Activated CD8-positive, alpha-beta T cell treated with anti-CD3 and anti-CD28 coated beads, Interleukin-2, amount 10 ng/mL, durations not matched to agents 7 days and 5 days (primary cell): ENCODE results near the gene CXorf65. TPM values are rescaled to one million over a fixed set of nuclear protein-coding genes. Genes with fewer than 3 reads are reported as not detected.

Experiments
- ATAC-seq: fragments of 150-1000 bp; cut with Tn5 transposase; one replicate; pipeline ENCODE4 v1.10.0; 2021; ENCODE audit warnings: moderate library complexity
- CTCF ChIA-PET: fragments of 350-600 bp; sonication (Branson Sonifier 250); formaldehyde crosslinking; loops from one replicate; lab custom pipeline; 2021; ENCODE audit warnings: antibody characterized with exemption; lab: Charles Lee
- POLR2A ChIA-PET: fragments of 350-600 bp; sonication (Branson Sonifier 250); formaldehyde crosslinking; loops from one replicate; lab custom pipeline; 2021; ENCODE audit warnings: antibody characterized with exemption; lab: Charles Lee
- DNase-seq: peaks from one replicate; pipeline ENCODE4 v3.0.0-alpha.2; 2020
- H3K27ac Mint-ChIP-seq: one replicate; pipeline ENCODE4 v1.8.0; 2021; ENCODE audit warnings: mild to moderate bottlenecking, mixed read lengths
- H3K27me3 Mint-ChIP-seq: one replicate; pipeline ENCODE4 v1.8.0; 2021; ENCODE audit warnings: low read depth, mixed read lengths
- H3K36me3 Mint-ChIP-seq: one replicate; pipeline ENCODE4 v1.8.0; 2021; ENCODE audit warnings: low read depth, mixed read lengths
- H3K4me1 Mint-ChIP-seq: one replicate; pipeline ENCODE4 v1.8.0; 2021; ENCODE audit warnings: low read depth, mixed read lengths
- H3K4me3 Mint-ChIP-seq: one replicate; pipeline ENCODE4 v1.8.0; 2021; ENCODE audit warnings: mild to moderate bottlenecking, mixed read lengths
- H3K9me3 Mint-ChIP-seq: one replicate; pipeline ENCODE4 v1.8.0; 2022; ENCODE audit warnings: mixed read lengths; ENCODE audit not compliant: insufficient read depth
- total RNA-seq, 2 experiments: library from RNA; stranded (reverse); gene quantifications; one replicate each; pipeline ENCODE4 v1.2.3, GENCODE V29; 2021

Gene CXorf65
- total RNA-seq, 2 experiments from 2014 or later: 12.7 to 17.6 TPM

GRCh38 chrX:71128166-71128833, 21.8 kb upstream of the CXorf65 start:
- Mint-ChIP-seq H3K27me3 (no peaks in the 10 kb centered on the region), H3K36me3 (peaks cover 62% of the 10 kb centered on the region), H3K9me3 (no peaks in the 10 kb centered on the region), H3K4me1 (peaks cover 22% of the 10 kb centered on the region), H3K27ac (peak overlapping the region; percentile 37), H3K4me3 (no peak overlapping the region)
- ChIA-PET POLR2A (interaction anchor here (0.7 to 2.4 kb wide), 5 partner anchors 11 to 32 kb away, joined by 3 to 12 read pairs (median 3); partner anchors contain the start of gene MED12), CTCF (interaction anchor here (0.7 to 5.4 kb wide), 9 partner anchors 9 to 54 kb away, joined by 3 to 90 read pairs (median 5); partner anchors contain the start of genes CXorf65, IL2RG and MED12)
- DNase-seq (no peak), ATAC-seq (no peak)

- no peak for ATAC-seq
- no peaks in the 10 kb centered on the region for H3K9me3 Mint-ChIP-seq
Observed at GRCh38 chrX:71118985-71119535, 12.5 kb upstream of the CXorf65 start.

GRCh38 chrX:71118032-71118984, 11.8 kb upstream of the CXorf65 start, which contains the start of gene MED12:
MED12 (plus strand) TSS chrX:71118596; CDS start chrX:71118755, 159 bp downstream.
- CTCF ChIA-PET: interaction anchor here (0.8 to 3.7 kb wide), 10 partner anchors 8 to 165 kb away, joined by 3 to 40 read pairs (median 4); partner anchors contain the start of gene NONO

More at GRCh38 chrX:71118985-71119535, 12.5 kb upstream of the CXorf65 start:
- peaks cover 35% of the 10 kb centered on the region for H3K36me3 Mint-ChIP-seq
- no peak for DNase-seq
- peaks cover 27% of the 10 kb centered on the region for H3K4me1 Mint-ChIP-seq
- H3K27me3 Mint-ChIP-seq: no peaks in the 10 kb centered on the region
- peak overlapping the region; percentile 77 for H3K4me3 Mint-ChIP-seq
- H3K27ac Mint-ChIP-seq: peak overlapping the region; percentile 84
- CTCF ChIA-PET: interaction anchor here (1.0 to 3.7 kb wide), 6 partner anchors 9 to 149 kb away, joined by 3 to 40 read pairs (median 7); no protein-coding TSS in a partner anchor
- POLR2A ChIA-PET: interaction anchor here (0.7 to 4.5 kb wide), 16 partner anchors 9 to 553 kb away, joined by 3 to 58 read pairs (median 6); partner anchors contain the start of genes CXorf65, FOXO4, NONO and TAF1

GRCh38 chrX:71117358-71117757, 10.8 kb upstream of the CXorf65 start:
- Mint-ChIP-seq H3K36me3 (peaks cover 24% of the 10 kb centered on the region), H3K27me3 (no peaks in the 10 kb centered on the region), H3K4me1 (peaks cover 35% of the 10 kb centered on the region), H3K9me3 (no peaks in the 10 kb centered on the region), H3K27ac (no peak overlapping the region), H3K4me3 (no peak overlapping the region)
- ChIA-PET POLR2A (interaction anchor here (0.6 to 4.5 kb wide), 8 partner anchors 9 to 984 kb away, joined by 3 to 58 read pairs (median 10); partner anchors contain the start of genes CXorf65 and TAF1), CTCF (interaction anchor here (1.0 to 3.7 kb wide), 7 partner anchors 10 to 148 kb away, joined by 3 to 40 read pairs (median 5); no protein-coding TSS in a partner anchor)
- no peak for DNase-seq
- no peak for ATAC-seq

More at GRCh38 chrX:71118032-71118984, 11.8 kb upstream of the CXorf65 start, which contains the start of gene MED12:
- no peaks in the 10 kb centered on the region for H3K9me3 Mint-ChIP-seq
- peak within 1 kb of the TSS; percentile 84 for H3K27ac Mint-ChIP-seq
- POLR2A ChIA-PET: interaction anchor here (0.6 to 4.5 kb wide), 16 partner anchors 9 to 985 kb away, joined by 3 to 58 read pairs (median 6); partner anchors contain the start of genes CXorf65, FOXO4, NONO and TAF1
- H3K27me3 Mint-ChIP-seq: no peaks in the 10 kb centered on the region
- DNase-seq: peak; percentile 86
- H3K36me3 Mint-ChIP-seq: peaks cover 32% of the 10 kb centered on the region
- ATAC-seq: peak; percentile 98
- H3K4me3 Mint-ChIP-seq: peak within 1 kb of the TSS; percentile 77
- peaks cover 30% of the 10 kb centered on the region for H3K4me1 Mint-ChIP-seq

- peak overlapping the region; percentile 98 for H3K27ac Mint-ChIP-seq
- ChIA-PET CTCF (interaction anchor here (0.7 to 2.8 kb wide), 6 partner anchors 9 to 142 kb away, joined by 3 to 28 read pairs (median 6); no protein-coding TSS in a partner anchor), POLR2A (interaction anchor here (0.8 to 4.8 kb wide), 16 partner anchors 10 to 255 kb away, joined by 3 to 89 read pairs (median 6); partner anchors contain the start of genes FOXO4, NONO, SNX12 and TAF1)
- DNase-seq (peak; percentile 31), ATAC-seq (peak; percentile 31)
- no peaks in the 10 kb centered on the region for H3K9me3 Mint-ChIP-seq
- peaks cover 45% of the 10 kb centered on the region for H3K36me3 Mint-ChIP-seq
- H3K4me3 Mint-ChIP-seq: peak overlapping the region; percentile 94
- H3K4me1 Mint-ChIP-seq: peaks cover 37% of the 10 kb centered on the region
- no peaks in the 10 kb centered on the region for H3K27me3 Mint-ChIP-seq
Observed at GRCh38 chrX:71111921-71112431, 5.4 kb upstream of the CXorf65 start.

GRCh38 chrX:71111141-71111843, 4.8 kb upstream of the CXorf65 start, which contains the start of gene IL2RG:
IL2RG (minus strand) TSS chrX:71111577; CDS start chrX:71111539, 38 bp downstream.
- peaks cover 42% of the 10 kb centered on the region for H3K4me1 Mint-ChIP-seq

GRCh38 chrX:71109051-71109450, 2.5 kb upstream of the CXorf65 start:
- H3K4me3 Mint-ChIP-seq: peak overlapping the region; percentile 94
- H3K9me3 Mint-ChIP-seq: no peaks in the 10 kb centered on the region
- ATAC-seq (no peak), DNase-seq (peak; percentile 40)
- peak overlapping the region; percentile 98 for H3K27ac Mint-ChIP-seq
- H3K36me3 Mint-ChIP-seq: peaks cover 65% of the 10 kb centered on the region
- peaks cover 55% of the 10 kb centered on the region for H3K4me1 Mint-ChIP-seq
- POLR2A ChIA-PET: interaction anchor here (1.3 to 1.8 kb wide), 4 partner anchors 9 to 12 kb away, joined by 4 to 13 read pairs (median 4); partner anchors contain the start of gene MED12
- no peaks in the 10 kb centered on the region for H3K27me3 Mint-ChIP-seq
- CTCF ChIA-PET: no interaction called here

More at GRCh38 chrX:71111141-71111843, 4.8 kb upstream of the CXorf65 start, which contains the start of gene IL2RG:
- H3K27me3 Mint-ChIP-seq: no peaks in the 10 kb centered on the region
- ChIA-PET POLR2A (interaction anchor here (0.7 to 4.8 kb wide), 17 partner anchors 10 to 255 kb away, joined by 3 to 89 read pairs (median 5); partner anchors contain the start of genes FOXO4, NONO, SNX12 and TAF1), CTCF (interaction anchor here (0.7 to 2.8 kb wide), 6 partner anchors 8 to 141 kb away, joined by 3 to 28 read pairs (median 6); no protein-coding TSS in a partner anchor)
- peak; percentile 80 for ATAC-seq
- peaks cover 49% of the 10 kb centered on the region for H3K36me3 Mint-ChIP-seq
- H3K4me3 Mint-ChIP-seq: peak within 1 kb of the TSS; percentile 94
- peak within 1 kb of the TSS; percentile 98 for H3K27ac Mint-ChIP-seq
- H3K9me3 Mint-ChIP-seq: no peaks in the 10 kb centered on the region
- peak; percentile 86 for DNase-seq

GRCh38 chrX:71107762-71108360, 1.3 kb upstream of the CXorf65 start:
- Mint-ChIP-seq H3K4me3 (peak overlapping the region; percentile 94), H3K4me1 (peaks cover 62% of the 10 kb centered on the region), H3K27ac (peak overlapping the region; percentile 98), H3K36me3 (peaks cover 70% of the 10 kb centered on the region), H3K9me3 (no peaks in the 10 kb centered on the region), H3K27me3 (no peaks in the 10 kb centered on the region)
- DNase-seq (peak; percentile 76), ATAC-seq (peak; percentile 12)
- CTCF ChIA-PET: no interaction called here
- POLR2A ChIA-PET: interaction anchor here (1.4 to 1.8 kb wide), 3 partner anchors 8 to 11 kb away, joined by 4 to 13 read pairs (median 4); partner anchors contain the start of gene MED12

GRCh38 chrX:71107245-71107644, 705 bp upstream of the CXorf65 start:
- Mint-ChIP-seq H3K4me1 (peaks cover 62% of the 10 kb centered on the region), H3K4me3 (peak overlapping the region; percentile 94), H3K27ac (peak overlapping the region; percentile 98), H3K9me3 (no peaks in the 10 kb centered on the region), H3K27me3 (no peaks in the 10 kb centered on the region), H3K36me3 (peaks cover 70% of the 10 kb centered on the region)
- no peak for DNase-seq
- ATAC-seq: no peak
- ChIA-PET POLR2A (interaction anchor here (1.6 to 1.8 kb wide), 2 partner anchors 8 to 11 kb away, joined by 4 to 13 read pairs; partner anchors contain the start of gene MED12), CTCF (no interaction called here)
